HG03378 (cell line): ENCODE results near the gene WSCD1.

ENCODE experiments used
- ATAC-seq: cut with Tn5 transposase; IDR thresholded peaks from one replicate; pipeline ENCODE4 v1.9.1; 2021; ENCODE audit warnings: mild to moderate bottlenecking, moderate library complexity; ENCODE audit not compliant: unreplicated experiment

Gene WSCD1

GRCh38 chr17:6084311-6085161 is 14.4 kb downstream of the WSCD1 start:
- no peak for ATAC-seq

- no peak for ATAC-seq
Measured at GRCh38 chr17:6085812-6086211, 15.6 kb downstream of the WSCD1 start.

GRCh38 chr17:6086603-6087400 is 16.6 kb downstream of the WSCD1 start:
- no peak for ATAC-seq

GRCh38 chr17:6088141-6088540 is 18.0 kb downstream of the WSCD1 start:
- no peak for ATAC-seq

- no peak for ATAC-seq
Measured at GRCh38 chr17:6090253-6090652, 20.1 kb downstream of the WSCD1 start.

- ATAC-seq, result no peak
Measured at GRCh38 chr17:6092182-6092902, 22.2 kb downstream of the WSCD1 start.

- no peak for ATAC-seq
Measured at GRCh38 chr17:6092903-6093468, 22.8 kb downstream of the WSCD1 start.

- ATAC-seq, result no peak
Measured at GRCh38 chr17:6094453-6094852, 24.3 kb downstream of the WSCD1 start.

GRCh38 chr17:6094926-6095325 is 24.7 kb downstream of the WSCD1 start:
- ATAC-seq, result no peak

GRCh38 chr17:6095501-6095900 is 25.3 kb downstream of the WSCD1 start:
- ATAC-seq, result no peak

GRCh38 chr17:6096201-6097004 is 26.2 kb downstream of the WSCD1 start:
- no peak for ATAC-seq

- ATAC-seq, result no peak
Measured at GRCh38 chr17:6097005-6097279, 26.8 kb downstream of the WSCD1 start.

GRCh38 chr17:6098050-6098822 is 28.1 kb downstream of the WSCD1 start:
- no peak for ATAC-seq

- ATAC-seq, result no peak
Measured at GRCh38 chr17:6098823-6099180, 28.6 kb downstream of the WSCD1 start.

- no peak for ATAC-seq
Measured at GRCh38 chr17:6099492-6099891, 29.3 kb downstream of the WSCD1 start.

- ATAC-seq, result no peak
Measured at GRCh38 chr17:6100146-6100545, 30.0 kb downstream of the WSCD1 start.

GRCh38 chr17:6100891-6101500 is 30.8 kb downstream of the WSCD1 start:
- ATAC-seq, result no peak

- ATAC-seq, result no peak
Measured at GRCh38 chr17:6101706-6102105, 31.5 kb downstream of the WSCD1 start.

GRCh38 chr17:6102615-6103014 is 32.4 kb downstream of the WSCD1 start:
- no peak for ATAC-seq
